ENCODE measurements around the gene ANKAR. TPM values are rescaled to one million over a fixed set of nuclear protein-coding genes. Genes with fewer than 3 reads are reported as not detected.

ANKAR gene
- total RNA-seq, 1 experiment from 2014 or later, result 3.5 TPM

DNA sequence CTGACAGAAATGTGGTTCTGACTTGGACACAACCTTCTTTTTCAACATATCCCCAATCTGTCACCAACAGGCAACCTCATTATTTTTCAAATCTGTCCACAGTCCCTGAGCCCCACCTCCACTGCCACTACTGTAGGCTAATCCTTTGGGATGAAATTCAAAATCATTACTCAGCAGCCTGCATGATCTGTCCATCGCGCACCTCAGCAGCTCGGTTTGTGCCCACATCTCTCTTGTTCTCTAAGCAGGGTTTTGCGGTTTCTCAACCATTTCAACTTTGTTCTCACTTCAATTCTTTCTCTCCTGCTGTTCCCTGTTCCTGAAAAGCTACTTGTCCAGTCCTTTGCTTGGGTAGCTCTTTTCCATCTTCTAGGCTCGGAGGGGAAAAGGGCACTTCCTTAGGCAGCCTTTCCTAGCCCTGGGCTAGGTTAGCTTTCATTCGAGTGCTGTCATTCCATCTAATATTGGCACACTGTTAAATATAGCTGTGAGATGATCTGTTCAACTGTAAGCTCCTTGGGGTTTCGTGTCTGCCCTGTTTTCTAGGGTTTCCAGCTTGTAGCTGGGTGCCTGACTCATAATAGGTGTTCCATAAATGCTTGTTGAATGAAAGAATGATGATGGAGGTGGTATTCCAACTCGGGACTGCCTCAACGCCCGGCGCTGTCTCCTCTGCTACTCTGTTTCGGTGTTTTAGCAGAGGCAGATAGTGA is 653 bp upstream of the ANKAR start:
- H3K9me3 ChIP-seq (ENCODE audit: low read depth, low read length, poor library complexity, severe bottlenecking), result peaks cover 10% of the 10 kb centered on the region
- TF ChIP-seq EZH2 (IDR thresholded peaks at IDR 0.05; ENCODE audit: borderline replicate concordance, low read depth, low read length, poor library complexity, severe bottlenecking), result no peak
- TF ChIP-seq, protein P1, sequence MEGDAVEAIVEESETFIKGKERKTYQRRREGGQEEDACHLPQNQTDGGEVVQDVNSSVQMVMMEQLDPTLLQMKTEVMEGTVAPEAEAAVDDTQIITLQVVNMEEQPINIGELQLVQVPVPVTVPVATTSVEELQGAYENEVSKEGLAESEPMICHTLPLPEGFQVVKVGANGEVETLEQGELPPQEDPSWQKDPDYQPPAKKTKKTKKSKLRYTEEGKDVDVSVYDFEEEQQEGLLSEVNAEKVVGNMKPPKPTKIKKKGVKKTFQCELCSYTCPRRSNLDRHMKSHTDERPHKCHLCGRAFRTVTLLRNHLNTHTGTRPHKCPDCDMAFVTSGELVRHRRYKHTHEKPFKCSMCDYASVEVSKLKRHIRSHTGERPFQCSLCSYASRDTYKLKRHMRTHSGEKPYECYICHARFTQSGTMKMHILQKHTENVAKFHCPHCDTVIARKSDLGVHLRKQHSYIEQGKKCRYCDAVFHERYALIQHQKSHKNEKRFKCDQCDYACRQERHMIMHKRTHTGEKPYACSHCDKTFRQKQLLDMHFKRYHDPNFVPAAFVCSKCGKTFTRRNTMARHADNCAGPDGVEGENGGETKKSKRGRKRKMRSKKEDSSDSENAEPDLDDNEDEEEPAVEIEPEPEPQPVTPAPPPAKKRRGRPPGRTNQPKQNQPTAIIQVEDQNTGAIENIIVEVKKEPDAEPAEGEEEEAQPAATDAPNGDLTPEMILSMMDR (conservative IDR thresholded peaks at IDR 0.05; ENCODE audit: low read depth, low read length), result no peak
- no peak for DNase-seq (ENCODE audit: low spot score)
- intact Hi-C loops (cut with micrococcal nuclease; ENCODE audit: unreplicated experiment), result no loop called here
- ChIA-PET POLR2A (ENCODE audit: low non-redundant PET) (interaction anchor here (0.6 kb wide), 1 partner anchor 163 kb away, joined by 3 read pairs; no protein-coding TSS in a partner anchor), CTCF (interaction anchor here (0.5 kb wide), 1 partner anchor 1119 kb away, joined by 9 read pairs; no protein-coding TSS in a partner anchor)
- H3K27me3 ChIP-seq (replicated peaks; ENCODE audit: insufficient read depth, low read depth, low read length, poor library complexity), result no peaks in the 10 kb centered on the region
- H3K4me1 ChIP-seq (ENCODE audit: insufficient read depth, low read length, poor library complexity, severe bottlenecking), result peaks cover 7% of the 10 kb centered on the region
- H3K4me3 ChIP-seq (ENCODE audit: low read depth, low read length, poor library complexity, severe bottlenecking), result peak overlapping the region; percentile 55
- H3K27ac ChIP-seq (ENCODE audit: low read depth, low read length, poor library complexity, severe bottlenecking), result no peak overlapping the region
- H3K36me3 ChIP-seq (ENCODE audit: insufficient read depth, low read length, poor library complexity, severe bottlenecking), result peaks cover 17% of the 10 kb centered on the region
- BruUV-seq (replicated peaks), result no TSS peak

DNA sequence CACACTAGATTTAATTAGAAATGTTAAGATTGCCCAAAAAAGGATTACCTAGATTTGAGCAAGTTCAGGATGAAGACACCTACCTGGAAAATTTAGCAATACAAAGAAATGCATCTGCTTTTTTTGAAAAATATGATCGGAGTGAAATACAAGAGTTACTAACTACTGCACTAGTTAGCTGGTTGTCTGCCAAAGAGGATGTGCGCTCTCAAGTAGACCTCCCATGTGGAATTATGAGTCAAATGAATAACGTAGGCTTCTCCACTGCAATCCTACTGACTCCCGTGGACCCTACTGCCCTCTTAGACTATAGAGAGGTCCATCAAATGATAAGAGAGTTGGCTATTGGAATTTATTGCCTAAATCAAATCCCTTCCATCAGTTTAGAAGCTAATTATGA is 2.0 kb downstream of the ANKAR start:
- intact Hi-C loops (cut with micrococcal nuclease; ENCODE audit: unreplicated experiment), result no loop called here
- peaks cover 10% of the 10 kb centered on the region for H3K9me3 ChIP-seq (ENCODE audit: low read depth, low read length, poor library complexity, severe bottlenecking)
- ChIA-PET CTCF (no interaction called here), POLR2A (ENCODE audit: low non-redundant PET) (no interaction called here)
- H3K27me3 ChIP-seq (replicated peaks; ENCODE audit: insufficient read depth, low read depth, low read length, poor library complexity), result no peaks in the 10 kb centered on the region
- H3K4me3 ChIP-seq (ENCODE audit: low read depth, low read length, poor library complexity, severe bottlenecking), result no peak overlapping the region
- no peak for TF ChIP-seq EZH2 (IDR thresholded peaks at IDR 0.05; ENCODE audit: borderline replicate concordance, low read depth, low read length, poor library complexity, severe bottlenecking)
- TF ChIP-seq, protein P1 (conservative IDR thresholded peaks at IDR 0.05; ENCODE audit: low read depth, low read length), result no peak
- H3K4me1 ChIP-seq (ENCODE audit: insufficient read depth, low read length, poor library complexity, severe bottlenecking), result peaks cover 7% of the 10 kb centered on the region
- no TSS peak for BruUV-seq (replicated peaks)
- H3K36me3 ChIP-seq (ENCODE audit: insufficient read depth, low read length, poor library complexity, severe bottlenecking), result no peaks in the 10 kb centered on the region
- DNase-seq (ENCODE audit: low spot score), result no peak
- H3K27ac ChIP-seq (ENCODE audit: low read depth, low read length, poor library complexity, severe bottlenecking), result no peak overlapping the region

DNA sequence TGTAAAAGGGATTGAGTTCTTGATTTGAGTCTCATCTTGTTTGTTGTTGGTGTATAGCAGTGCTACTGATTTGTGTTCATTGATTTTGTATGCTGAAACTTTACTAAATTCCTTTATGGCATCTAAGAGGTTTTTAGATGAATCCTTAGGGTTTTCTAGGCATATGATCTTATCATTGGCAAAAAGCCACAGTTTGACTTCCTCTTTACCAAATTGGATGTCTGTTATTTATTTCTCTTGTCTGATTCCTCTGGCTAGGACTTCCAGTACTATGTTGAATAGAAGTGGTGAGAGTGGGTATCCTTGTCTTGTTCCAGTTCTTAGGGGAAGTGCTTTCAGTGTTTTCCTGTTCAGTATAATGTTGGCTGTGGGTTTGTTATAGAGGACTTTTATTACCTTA is 4.8 kb downstream of the ANKAR start:
- POLR2A ChIA-PET (ENCODE audit: low non-redundant PET), result no interaction called here
- no peak for DNase-seq (ENCODE audit: low spot score)

More for the DNA sequence above, 4.8 kb downstream of the ANKAR start:
- peaks cover under 1% of the 10 kb centered on the region for H3K4me1 ChIP-seq (ENCODE audit: insufficient read depth, low read length, poor library complexity, severe bottlenecking)
- H3K4me3 ChIP-seq (ENCODE audit: low read depth, low read length, poor library complexity, severe bottlenecking), result no peak overlapping the region
- H3K27me3 ChIP-seq (replicated peaks; ENCODE audit: insufficient read depth, low read depth, low read length, poor library complexity), result no peaks in the 10 kb centered on the region
- BruUV-seq (replicated peaks), result no TSS peak
- no peaks in the 10 kb centered on the region for H3K36me3 ChIP-seq (ENCODE audit: insufficient read depth, low read length, poor library complexity, severe bottlenecking)
- CTCF ChIA-PET, result no interaction called here
- no peak for TF ChIP-seq EZH2 (IDR thresholded peaks at IDR 0.05; ENCODE audit: borderline replicate concordance, low read depth, low read length, poor library complexity, severe bottlenecking)
- TF ChIP-seq, protein P1 (conservative IDR thresholded peaks at IDR 0.05; ENCODE audit: low read depth, low read length), result no peak
- peaks cover 10% of the 10 kb centered on the region for H3K9me3 ChIP-seq (ENCODE audit: low read depth, low read length, poor library complexity, severe bottlenecking)
- intact Hi-C loops (cut with micrococcal nuclease; ENCODE audit: unreplicated experiment), result no loop called here
- H3K27ac ChIP-seq (ENCODE audit: low read depth, low read length, poor library complexity, severe bottlenecking), result no peak overlapping the region
